ENCODE data around the gene ST6GAL1.

The ST6GAL1 gene

DNA sequence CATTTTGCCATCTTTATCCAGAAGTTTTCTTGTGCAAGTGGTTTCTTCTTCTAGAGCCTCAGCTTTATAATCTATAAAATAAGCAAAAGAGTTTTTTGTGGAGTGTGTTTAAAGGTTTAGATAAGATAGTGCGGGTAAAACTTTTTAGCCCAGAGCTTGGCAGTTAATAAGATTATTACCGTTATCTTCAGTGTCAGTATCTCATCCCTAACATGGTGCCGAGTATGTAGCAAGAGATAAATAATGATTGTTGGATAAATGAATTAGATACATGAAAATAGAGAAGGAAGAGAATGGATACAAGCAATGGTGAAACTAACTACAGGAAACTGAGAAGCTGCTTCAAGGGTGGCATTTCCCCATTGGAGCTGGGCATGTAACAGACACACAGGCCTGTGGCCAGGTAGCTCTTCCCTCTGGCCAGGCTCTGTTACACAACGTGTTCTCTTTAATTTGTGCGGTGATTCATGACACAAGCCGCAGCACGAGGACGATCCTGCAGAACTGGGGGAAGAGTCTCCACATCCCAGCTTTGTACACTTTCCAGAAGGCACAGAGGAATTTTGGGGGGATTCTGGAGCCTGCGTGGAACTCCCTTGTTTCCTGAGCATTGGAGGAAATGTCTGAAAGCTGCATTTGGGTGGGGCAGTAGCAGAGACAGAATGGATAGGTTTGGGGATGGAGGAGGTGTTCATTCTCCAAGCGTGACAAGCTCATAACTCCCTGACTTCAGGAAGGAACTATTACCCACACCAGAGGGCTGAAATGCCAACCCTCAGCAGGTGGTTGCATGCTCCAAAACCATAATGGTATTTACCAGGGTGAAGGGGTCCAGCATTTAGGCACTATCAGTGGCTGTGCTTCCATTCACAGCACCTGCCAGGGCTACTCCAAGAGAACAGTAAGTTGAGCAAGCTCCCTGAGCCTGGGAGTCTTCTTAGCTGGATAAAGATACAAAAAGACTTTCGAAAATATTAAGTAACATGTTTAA lies 14.2 kb upstream of the ST6GAL1 start:
- DNase-seq (ENCODE audit: low read depth in 2 of 2) = no peak

DNA sequence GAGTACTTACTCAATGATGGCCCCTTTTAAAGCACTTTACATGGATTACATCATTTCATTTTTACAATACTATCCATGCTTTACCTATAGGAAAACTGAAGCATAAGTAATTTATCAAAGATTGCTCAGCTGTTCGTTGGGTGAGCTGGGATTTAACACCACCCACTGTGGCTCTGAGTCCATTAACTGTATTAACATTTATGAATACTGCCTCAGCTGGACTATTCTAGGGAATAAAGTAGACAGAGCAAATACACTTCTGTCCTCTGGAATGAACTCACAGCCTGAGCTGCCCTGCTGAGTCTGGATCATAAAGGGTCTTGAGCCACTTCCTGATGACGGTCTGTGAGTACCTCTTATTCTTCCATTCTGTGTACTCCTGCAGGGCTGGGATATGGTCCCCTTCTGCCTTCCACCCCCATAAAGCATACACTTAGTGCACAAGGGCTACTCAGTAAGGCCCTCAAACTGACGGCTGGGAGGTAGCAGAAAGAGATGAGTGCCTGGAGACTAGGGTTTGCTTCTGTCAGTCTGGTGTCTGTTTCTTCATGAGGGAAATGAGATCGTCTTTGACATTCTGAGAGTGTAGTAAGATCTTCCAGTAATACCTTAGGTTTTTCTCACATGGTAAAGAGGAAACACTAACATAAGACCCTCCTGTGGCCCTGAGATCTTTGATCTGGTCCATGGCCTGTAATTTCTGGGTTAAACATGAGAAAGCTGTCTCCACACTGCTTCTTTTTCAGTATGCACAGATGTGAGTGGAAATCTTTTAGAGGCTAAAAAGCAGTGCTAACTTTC lies 12.6 kb upstream of the ST6GAL1 start:
- DNase-seq (ENCODE audit: low read depth in 2 of 2) = no peak

DNA sequence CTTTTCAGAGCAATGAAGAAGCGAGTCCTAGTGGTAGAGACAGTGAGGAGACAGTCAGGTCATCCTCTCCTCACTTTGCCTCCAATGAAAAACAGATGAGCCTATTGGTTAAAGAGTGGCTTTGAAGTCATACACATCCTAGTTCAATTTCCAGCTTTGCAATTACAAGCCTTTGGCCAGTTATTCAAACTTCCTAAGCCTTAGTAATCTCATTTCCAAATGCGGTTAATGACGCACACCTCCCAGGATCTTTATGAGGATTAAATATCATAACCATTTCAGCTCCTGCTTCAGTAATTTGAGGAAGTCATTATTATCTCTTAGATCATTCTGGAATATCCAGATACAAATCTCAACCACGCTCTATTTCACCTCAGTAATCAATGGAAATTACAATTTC lies 10.0 kb upstream of the ST6GAL1 start:
- DNase-seq (ENCODE audit: low read depth in 2 of 2) = no peak

DNA sequence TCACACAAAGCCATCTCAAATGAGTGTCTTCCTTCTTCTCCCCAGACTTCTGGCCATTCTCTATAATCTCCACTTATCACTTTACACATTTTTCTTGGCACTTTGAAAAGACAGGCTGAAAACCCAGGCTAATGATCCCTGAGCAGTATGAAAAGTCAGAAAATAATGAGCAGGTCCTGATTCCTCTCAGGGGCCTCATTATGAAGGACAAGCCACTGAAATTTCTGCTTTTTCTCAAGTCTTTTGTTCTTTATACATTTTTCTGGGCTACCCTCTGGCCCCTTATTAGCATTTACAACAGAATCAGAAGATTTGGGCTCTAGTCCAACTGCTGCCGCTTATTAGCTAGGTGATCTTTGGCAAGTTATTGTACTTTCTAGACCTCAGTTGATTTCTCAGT lies 9.5 kb upstream of the ST6GAL1 start:
- DNase-seq (ENCODE audit: low read depth in 2 of 2) = no peak

DNA sequence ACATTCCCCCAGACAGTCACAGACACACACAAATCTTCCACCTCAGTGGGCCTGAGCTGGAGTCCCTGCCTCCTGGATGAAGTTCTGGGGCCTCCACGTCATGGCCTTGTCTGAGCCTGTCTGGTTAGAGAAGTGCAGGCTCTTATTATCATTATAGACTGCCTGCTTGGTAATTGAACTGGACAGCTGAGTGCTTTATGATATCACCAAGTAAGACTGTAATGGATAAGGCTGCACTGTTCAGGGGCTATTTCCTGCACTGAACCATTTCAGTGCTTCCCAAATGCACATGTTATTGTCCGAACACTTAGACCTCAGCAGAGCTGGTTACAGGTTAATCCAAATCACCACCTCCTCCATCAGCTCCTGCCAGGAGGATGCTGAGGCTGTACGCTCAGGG lies 8.7 kb upstream of the ST6GAL1 start:
- DNase-seq (ENCODE audit: low read depth in 2 of 2) = no peak

DNA sequence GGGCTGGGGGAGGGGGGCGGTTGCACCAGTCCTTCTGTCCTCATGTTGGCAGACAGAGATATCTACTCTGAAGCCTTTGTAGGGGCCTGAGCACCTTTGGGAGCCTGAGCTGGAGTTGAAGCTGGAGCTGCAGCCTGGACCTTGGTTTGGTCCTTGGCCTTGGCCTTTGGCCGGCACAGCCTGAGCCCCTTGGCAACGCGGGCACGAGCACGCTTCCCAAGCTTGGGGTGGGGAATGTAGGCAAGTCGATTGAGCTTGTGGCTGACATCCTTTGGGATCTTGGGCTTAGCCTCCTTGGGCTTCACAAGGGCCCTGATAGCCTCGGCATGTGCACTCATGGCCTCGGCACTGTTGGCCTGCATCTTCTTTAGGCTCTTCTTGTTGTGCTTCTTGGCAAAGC lies 8.1 kb upstream of the ST6GAL1 start:
- DNase-seq (ENCODE audit: low read depth in 2 of 2) = no peak

DNA sequence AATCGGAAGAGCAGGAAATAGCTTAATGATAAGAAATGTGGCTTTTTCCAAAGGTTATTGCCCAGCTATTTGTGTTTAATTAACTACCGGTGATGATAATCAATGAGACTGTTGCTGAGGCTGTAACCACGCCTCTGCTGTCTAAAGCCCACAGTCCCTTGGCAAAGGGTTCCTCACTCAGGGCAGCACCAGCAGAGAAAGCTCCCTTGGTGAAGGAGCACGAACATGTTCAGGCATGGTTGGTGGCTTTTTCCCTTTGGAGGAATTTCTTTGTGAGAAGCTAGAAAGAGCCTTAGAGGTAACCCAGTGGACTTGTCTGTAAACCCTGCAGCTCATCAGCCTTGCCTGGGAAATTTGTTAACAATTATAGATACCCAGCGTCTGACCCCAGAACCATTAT lies 7.5 kb upstream of the ST6GAL1 start:
- DNase-seq (ENCODE audit: low read depth in 2 of 2) = no peak

DNA sequence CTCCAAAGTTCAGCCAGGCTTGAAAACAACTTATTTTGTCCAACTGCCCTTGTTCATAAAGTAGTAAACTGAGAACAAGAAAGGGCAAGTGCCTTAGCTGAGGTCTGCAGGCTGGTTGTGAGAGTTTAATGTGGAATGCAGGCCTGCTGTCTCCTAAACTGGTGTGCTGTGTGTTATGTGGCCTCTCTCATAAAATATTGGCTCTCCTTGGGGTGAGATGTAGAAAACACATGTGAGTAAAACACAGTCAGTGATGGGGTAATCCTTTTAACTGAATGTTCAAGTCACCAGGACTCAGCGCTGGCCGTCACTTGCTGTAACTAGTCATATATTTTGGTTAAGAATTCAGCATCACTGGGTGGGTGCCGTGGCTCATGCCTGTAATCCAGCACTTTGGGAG lies 7.1 kb upstream of the ST6GAL1 start:
- DNase-seq (ENCODE audit: low read depth in 2 of 2) = no peak

DNA sequence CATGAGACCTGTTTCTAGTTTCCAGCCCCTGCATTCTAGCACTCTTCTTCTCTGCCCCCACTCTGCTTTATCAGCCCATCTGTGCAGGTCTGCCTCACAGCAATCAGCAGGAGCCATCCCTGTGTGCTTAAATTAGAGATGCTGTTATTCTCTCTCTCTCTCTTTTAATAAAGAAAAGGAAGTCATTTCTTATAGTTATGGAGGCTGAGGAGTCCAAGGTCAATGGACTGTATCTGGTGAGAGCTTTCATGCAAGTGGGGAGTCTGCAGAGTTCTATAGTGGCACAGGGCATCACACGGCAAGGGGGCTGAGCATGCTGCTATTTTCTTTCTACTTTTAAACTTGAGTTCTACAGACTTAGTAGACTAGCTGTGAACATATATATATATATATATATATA lies 4.5 kb upstream of the ST6GAL1 start:
- DNase-seq (ENCODE audit: low read depth in 2 of 2) = no peak

DNA sequence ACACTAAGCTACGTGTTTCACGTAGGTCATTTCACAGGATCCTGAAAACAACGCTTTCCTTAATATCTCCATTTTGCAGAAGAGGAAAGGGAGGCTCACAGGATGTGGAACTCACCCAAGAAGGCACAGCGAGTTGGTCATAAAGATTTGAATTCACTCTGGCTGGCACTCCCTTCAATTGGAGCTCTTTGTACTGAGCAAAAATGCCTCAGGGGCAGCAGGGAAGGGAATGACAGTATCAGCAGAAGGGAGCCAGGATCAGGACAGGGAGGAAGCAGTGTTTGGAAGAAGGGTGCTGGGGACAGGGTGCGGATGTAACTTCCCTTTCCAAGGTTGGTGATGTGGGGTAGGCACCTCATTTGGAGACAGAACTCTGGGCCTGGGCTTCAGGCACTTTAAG lies 1.1 kb upstream of the ST6GAL1 start:
- DNase-seq (ENCODE audit: low read depth in 2 of 2) = no peak

DNA sequence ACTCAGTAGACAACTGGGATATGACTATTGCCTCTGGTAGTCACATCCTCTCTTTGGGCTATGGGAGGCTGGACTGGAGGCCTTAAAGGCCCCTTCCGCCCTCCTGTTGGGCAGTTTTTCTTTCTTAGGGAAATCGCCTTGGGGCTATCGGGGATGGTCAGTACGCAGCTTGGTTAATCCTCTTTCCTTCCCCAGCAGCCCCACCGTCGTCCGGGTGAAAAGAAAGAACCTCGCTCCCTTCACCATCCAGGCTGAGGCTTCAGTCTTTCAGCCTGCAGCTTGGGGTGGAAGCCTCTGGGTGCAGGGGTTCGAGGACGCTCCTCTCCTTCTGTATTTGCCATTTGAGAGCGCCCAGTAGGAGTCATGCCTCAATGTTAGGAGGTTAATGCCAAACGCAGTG lies 641 bp upstream of the ST6GAL1 start:
- DNase-seq (ENCODE audit: low read depth in 2 of 2) = no peak

DNA sequence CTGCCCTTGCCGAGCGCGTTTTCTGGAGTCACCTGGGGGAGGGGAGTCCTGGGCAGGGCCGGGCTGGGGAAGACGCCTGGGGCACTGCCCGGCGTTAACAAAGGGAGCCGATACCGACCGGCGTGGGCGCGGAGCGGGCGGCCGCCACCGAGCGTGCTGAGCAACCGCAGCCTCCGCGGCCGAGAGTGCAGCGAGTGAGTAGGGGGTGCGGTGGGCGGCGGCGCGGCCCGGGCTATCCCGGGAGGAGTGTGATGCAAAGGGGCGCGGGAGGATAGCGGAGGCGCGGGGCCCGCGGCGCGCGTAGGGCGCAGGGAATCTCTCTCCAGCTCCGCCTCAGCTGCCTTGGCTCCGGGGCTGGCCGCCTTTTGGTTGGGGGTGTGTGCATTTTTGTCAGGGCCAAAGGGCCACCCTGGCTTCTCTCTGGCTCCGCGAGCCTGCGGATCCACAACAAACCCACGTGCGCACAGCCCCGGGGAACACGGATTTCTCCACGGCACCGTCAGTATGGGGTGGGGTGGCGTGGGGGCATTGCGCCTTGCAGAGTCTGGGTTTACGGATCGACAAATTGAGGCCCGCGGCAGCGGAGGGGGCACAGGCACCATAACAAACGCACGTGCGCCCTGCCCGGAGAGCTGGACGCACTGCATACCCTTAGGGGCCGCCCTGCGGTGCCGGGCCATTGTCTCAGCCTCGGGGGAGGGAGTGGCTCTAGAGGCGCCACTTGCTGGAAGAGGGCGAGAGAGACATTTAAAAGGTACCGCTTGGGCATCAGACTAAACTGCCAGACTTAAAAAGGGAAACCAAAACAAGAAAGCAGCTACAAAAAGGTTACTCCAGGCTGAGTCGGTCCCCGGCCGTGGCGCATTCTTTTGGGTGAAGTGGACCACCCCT lies 560 bp downstream of the ST6GAL1 start:
- DNase-seq (ENCODE audit: low read depth in 2 of 2) = no peak

DNA sequence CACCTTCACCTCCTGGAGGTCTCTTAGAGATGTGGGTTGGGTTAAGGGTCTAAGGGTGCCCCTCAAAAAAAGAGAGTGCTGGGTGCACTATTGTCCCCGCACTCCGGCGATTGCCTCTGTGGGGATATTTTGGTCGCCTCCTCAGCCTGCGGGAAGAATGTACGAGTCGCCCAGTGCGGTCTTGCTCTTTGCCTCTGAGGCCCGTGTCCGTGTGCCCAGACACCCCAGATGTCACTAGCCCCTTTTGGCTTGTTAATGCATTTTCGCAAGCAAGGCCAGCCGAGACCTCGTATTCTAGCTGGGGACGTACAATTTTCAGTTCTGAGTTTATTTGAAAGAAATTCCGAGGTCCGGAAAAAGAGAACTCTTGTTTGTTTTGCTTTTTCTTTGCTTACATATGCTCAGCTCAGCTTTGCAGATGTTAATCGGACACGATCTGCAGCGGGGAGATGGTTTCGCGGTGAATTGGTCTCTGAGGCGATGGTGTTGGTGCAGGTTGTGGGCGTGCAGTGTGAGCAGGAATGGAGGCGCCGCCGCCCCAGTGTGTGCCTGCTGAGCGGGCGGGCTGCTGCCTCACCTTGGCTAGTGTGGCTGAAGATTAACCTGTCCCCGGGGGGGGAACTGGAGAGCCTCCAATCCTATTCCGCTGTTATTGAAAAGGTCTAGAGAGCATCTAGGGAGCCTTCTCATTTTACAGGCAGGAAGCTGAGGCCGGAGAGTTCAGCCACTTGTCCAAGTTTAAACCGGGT lies 1.4 kb downstream of the ST6GAL1 start:
- peak in 1 of 2 donors; percentile 39 for DNase-seq (ENCODE audit: low read depth in 2 of 2)

DNA sequence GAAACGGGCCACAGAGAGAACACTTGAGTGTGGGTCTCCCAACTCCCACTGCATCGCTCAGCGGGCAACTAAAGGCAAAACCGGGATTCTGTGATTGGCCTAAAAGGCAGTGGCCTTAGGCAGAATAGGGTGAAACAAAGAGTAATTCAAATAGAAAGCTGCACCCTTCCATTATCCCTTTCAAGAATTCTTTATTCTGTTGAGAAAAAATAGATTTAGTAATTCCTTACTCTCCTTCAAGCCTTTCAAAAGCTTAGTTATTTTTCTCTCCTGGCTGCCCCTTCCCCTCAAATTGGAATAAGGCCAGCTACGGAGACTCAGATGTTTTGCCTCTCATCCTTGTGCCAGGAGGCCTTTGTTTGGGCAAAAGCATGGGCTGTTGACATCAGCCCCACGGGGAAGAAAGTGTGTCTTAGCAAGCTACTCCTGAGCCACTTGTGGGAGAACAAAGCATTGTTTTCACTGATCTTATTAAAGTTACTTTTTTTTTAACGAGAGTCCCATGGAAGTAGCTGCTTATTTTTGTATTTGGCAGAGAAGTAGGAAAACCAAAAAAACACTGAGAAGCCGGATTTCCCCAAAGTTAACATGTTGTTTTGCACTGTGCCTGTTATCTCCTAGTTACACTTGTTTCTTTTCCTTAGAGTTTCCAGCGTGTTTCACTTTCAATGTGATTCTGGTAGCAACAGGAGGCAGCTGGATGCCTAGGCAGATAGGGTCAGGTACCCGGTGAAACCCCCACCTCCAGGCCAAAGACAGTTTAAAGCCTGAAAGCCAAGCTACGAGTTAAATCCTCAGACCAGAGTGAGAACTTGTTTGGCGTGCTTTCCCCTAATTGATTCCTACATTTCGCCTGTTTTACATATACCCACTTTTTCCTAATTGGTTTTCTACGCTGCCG lies 2.2 kb downstream of the ST6GAL1 start:
- DNase-seq (ENCODE audit: low read depth in 2 of 2) = no peak

DNA sequence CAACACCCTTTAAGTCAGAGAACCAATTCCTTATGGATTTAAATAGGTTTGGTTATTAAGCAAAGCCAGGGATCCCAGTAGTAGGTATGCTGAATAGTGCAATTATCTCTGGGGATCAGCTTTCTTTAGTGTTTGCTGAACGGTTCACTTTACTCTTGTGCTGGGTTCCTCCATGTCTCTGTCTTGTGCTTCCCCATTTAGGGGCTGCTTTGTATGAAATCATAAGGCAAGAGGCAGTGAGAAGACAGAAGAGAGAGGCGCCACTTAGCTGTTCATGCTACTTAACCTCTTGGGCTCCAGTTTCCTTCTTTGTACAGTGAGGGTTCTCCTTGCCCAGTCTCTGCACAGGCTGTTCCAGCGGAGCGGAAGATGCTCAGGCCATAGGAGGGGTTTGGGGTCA lies 3.5 kb downstream of the ST6GAL1 start:
- no peak for DNase-seq (ENCODE audit: low read depth in 2 of 2)

DNA sequence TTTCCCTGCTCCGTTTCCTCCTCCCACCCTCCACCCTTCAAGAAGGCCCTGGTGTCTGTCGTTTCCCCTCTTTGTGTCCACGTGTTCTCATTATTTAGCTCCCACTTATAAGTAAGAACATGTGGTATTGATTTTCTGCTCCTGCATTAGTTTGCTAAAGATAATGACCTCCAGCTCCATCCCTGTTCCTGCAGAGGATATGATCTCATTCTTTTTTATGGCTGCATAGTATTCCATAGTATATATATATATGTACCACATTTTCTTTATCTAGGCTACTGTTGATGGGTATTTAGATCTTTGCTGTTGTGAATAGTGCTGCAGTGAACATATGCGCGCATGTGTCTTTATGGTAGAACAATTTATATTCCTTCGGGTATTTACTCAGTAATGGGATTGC lies 4.8 kb downstream of the ST6GAL1 start:
- DNase-seq (ENCODE audit: low read depth in 2 of 2) = no peak

DNA sequence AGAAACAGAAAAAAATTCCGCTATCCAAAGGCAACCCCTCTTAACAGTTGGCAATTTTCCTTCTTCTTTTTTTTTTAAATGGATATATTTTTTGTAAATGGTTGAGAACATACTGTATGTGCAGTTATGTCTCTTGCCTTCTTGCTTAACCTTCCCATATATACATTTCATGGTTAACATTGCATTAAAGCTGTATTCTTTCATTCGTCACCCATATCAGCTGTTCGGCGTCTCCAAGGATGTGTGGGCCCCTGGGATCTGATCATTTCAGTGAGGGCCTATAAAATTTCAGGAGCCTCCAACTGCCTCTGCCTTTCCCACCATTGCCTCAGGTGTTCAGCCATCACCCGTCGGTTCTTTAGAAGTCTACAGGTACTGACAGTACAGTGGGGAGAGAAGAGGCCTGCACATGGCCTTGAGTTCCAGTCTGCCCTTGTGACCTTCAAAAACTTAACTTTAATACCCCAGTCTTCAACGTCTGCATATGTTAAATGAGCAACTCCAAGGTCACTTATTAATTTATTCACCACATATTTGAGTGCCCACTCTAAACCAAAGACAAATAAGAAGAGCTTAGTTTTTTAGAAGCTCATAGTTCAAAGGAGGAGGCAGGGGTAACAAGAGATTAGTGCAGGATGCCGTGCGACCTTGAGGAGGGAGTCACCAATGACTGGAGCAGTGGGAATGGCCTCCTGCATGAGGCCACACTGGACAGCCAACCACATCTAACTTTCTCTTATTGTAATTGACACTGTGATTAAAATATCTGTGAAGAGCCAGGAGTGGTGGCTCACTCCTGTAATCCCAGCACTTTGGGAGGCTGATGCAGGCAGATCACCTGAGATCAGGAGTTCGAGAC lies 6.9 kb downstream of the ST6GAL1 start:
- DNase-seq (ENCODE audit: low read depth in 2 of 2) = no peak

DNA sequence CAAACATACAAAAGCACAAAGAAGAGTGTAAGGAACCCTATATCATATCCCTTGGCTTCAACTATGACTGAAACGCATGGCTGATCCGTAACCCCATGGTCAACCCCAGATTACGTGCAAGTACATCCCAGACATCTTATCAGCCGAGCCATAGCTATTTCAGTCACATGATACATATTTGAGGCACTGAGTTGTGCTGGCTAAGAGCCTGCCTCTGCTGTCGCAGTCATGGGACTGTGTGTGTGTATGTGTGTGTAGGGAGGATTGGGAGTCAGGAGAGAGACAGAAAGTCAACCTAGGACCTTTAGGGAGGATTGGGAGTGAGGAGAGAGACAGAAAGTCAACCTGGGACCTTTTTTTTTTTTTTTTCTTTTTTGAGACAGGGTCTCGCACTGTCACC lies 8.4 kb downstream of the ST6GAL1 start:
- DNase-seq (ENCODE audit: low read depth in 2 of 2) = no peak

DNA sequence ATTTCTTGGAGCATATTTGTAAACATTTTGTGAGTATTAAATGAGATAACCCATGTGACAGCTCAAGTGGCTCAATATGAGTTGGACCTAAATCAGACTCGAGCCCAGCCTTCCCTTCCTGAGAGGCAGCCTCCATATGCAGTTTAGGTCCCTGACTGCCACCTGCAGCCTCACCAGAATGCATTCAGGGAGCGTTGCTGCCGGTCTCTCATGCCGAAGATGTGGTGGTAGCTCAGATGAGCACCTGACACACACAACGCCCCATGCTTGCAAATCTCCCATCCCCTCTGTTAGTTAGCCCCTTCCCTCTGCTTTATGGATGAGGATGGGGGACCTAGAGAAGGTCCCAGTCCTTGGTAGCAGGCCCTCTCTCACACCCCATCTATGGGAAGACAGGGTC lies 9.2 kb downstream of the ST6GAL1 start:
- DNase-seq (ENCODE audit: low read depth in 2 of 2) = no peak
